ENCODE results near the gene RELB. TPM values are rescaled to one million over a fixed set of nuclear protein-coding genes. Genes with fewer than 3 reads are reported as not detected.

RELB gene
- total and polyA plus RNA-seq, 2 donors (not counting 1 experiment from before 2014, with no cell fraction given), result 2.3 to 11.7 TPM

- TF ChIP-seq EZH2 (IDR thresholded peaks at IDR 0.05; ENCODE audit: low read length, missing control alignments) (no peak), CTCF (conservative IDR thresholded peaks at IDR 0.05 in 1 of 2, IDR thresholded peaks at IDR 0.05 in 1 of 2; ENCODE audit: low read depth in 1 of 2, low read length in 2 of 2) (no peak)
- peak within 1 kb of the TSS; percentile 92 for H3K9ac ChIP-seq (ENCODE audit: insufficient read depth, low read length)
- H3K4me3 ChIP-seq (replicated peaks in 1 of 4; ENCODE audit: control extremely low read depth in 1 of 4, insufficient read depth in 1 of 4, low read depth in 3 of 4, low read length in 4 of 4), result peak within 1 kb of the TSS; percentile 83 to 98 (median 96)
- peak; percentile 96 to 98 for DNase-seq (ENCODE audit: low read depth in 2 of 2)
- H2AFZ ChIP-seq (ENCODE audit: low read length), result peak within 1 kb of the TSS; percentile 100
- peak within 1 kb of the TSS; percentile 94 for H3K27ac ChIP-seq (ENCODE audit: insufficient read depth, low read length)
- peaks cover 47% of the 10 kb centered on the region for H3K79me2 ChIP-seq (ENCODE audit: control insufficient read depth, insufficient read depth, low read length)
- H3K9me3 ChIP-seq (ENCODE audit: control insufficient read depth, insufficient read depth, low read depth, low read length), result no peaks in the 10 kb centered on the region
- H4K20me1 ChIP-seq (ENCODE audit: control insufficient read depth, extremely low read depth, insufficient read depth, low read length), result no peaks in the 10 kb centered on the region
- H3K4me2 ChIP-seq (ENCODE audit: extremely low read depth, insufficient read depth, low read length), result peak within 1 kb of the TSS; percentile 98
- H3K27me3 ChIP-seq (ENCODE audit: control insufficient read depth, insufficient read depth, low read length), result no peaks in the 10 kb centered on the region
- H3K36me3 ChIP-seq (ENCODE audit: control insufficient read depth, insufficient read depth, low read length), result no peaks in the 10 kb centered on the region
- H3K4me1 ChIP-seq (ENCODE audit: control insufficient read depth, extremely low read depth, insufficient read depth, low read length), result peaks cover 7% of the 10 kb centered on the region
Measured at GRCh38 chr19:44954649-44955504, 46.4 kb upstream of the RELB start, which contains the start of gene CLPTM1. TSS of gene CLPTM1 (plus strand) at chr19:44955380. CDS start at chr19:44955396, 16 bp downstream.

GRCh38 chr19:44955505-44956439, 45.5 kb upstream of the RELB start:
- H4K20me1 ChIP-seq (ENCODE audit: control insufficient read depth, extremely low read depth, insufficient read depth, low read length), result no peaks in the 10 kb centered on the region

More at GRCh38 chr19:44955505-44956439, 45.5 kb upstream of the RELB start:
- TF ChIP-seq EZH2 (IDR thresholded peaks at IDR 0.05; ENCODE audit: low read length, missing control alignments) (no peak), CTCF (conservative IDR thresholded peaks at IDR 0.05 in 1 of 2, IDR thresholded peaks at IDR 0.05 in 1 of 2; ENCODE audit: low read depth in 1 of 2, low read length in 2 of 2) (no peak)
- peak in 1 of 2 donors; percentile 2 for DNase-seq (ENCODE audit: low read depth in 2 of 2)
- peaks cover 7% of the 10 kb centered on the region for H3K4me1 ChIP-seq (ENCODE audit: control insufficient read depth, extremely low read depth, insufficient read depth, low read length)
- H3K4me2 ChIP-seq (ENCODE audit: extremely low read depth, insufficient read depth, low read length), result peak overlapping the region; percentile 98
- peak overlapping the region; percentile 94 for H3K27ac ChIP-seq (ENCODE audit: insufficient read depth, low read length)
- H3K36me3 ChIP-seq (ENCODE audit: control insufficient read depth, insufficient read depth, low read length), result peaks cover 2% of the 10 kb centered on the region
- no peaks in the 10 kb centered on the region for H3K9me3 ChIP-seq (ENCODE audit: control insufficient read depth, insufficient read depth, low read depth, low read length)
- peak overlapping the region; percentile 83 to 98 (median 92) for H3K4me3 ChIP-seq (replicated peaks in 1 of 4; ENCODE audit: control extremely low read depth in 1 of 4, insufficient read depth in 1 of 4, low read depth in 3 of 4, low read length in 4 of 4)
- H3K79me2 ChIP-seq (ENCODE audit: control insufficient read depth, insufficient read depth, low read length), result peaks cover 56% of the 10 kb centered on the region
- peak overlapping the region; percentile 31 for H2AFZ ChIP-seq (ENCODE audit: low read length)
- H3K27me3 ChIP-seq (ENCODE audit: control insufficient read depth, insufficient read depth, low read length), result no peaks in the 10 kb centered on the region
- peak overlapping the region; percentile 92 for H3K9ac ChIP-seq (ENCODE audit: insufficient read depth, low read length)
